PC-3 (cell line): ENCODE results near the gene EHMT1. TPM values are rescaled to one million over a fixed set of nuclear protein-coding genes. Genes with fewer than 3 reads are reported as not detected.

ENCODE experiments used
- ATAC-seq: fragments of 200-7000 bp; cut with Tn5 transposase; 2 replicates; pipeline ENCODE4 v1.9.1; 2020; ENCODE audit warnings: mild to moderate bottlenecking, moderate library complexity
- BruUV-seq: library from RNA; stranded (reverse); fragments of 400-500 nt; replicated peaks from 2 replicates; lab custom pipeline; 2021; lab: Mats Ljungman, UMichigan
- CTCF ChIA-PET: fragments of 300-600 bp; sonication (Branson Sonifier 250); formaldehyde crosslinking; loops from one replicate; lab custom pipeline; 2022; ENCODE audit warnings: antibody characterized with exemption; lab: Charles Lee
- POLR2A ChIA-PET: fragments of 300-600 bp; sonication (Branson Sonifier 250); formaldehyde crosslinking; loops from one replicate; lab custom pipeline; 2022; ENCODE audit warnings: antibody characterized with exemption; ENCODE audit not compliant: unreplicated experiment; lab: Charles Lee
- DNase-seq: peaks from one replicate; pipeline ENCODE4 v3.0.0-alpha.2; 2015
- H2AFZ ChIP-seq: fragments of 300-600 bp; sonication (generic); 2 replicates; pipeline ENCODE4 v1.6.0; 2016; ENCODE audit warnings: antibody characterized with exemption, low read length
- H3F3A ChIP-seq: fragments of 300-600 bp; sonication (generic); one replicate; pipeline ENCODE4 v1.6.0; 2017; ENCODE audit warnings: antibody characterized with exemption, low read length, control low read depth, mild to moderate bottlenecking; ENCODE audit not compliant: unreplicated experiment
- H3K27ac ChIP-seq: fragments of 300-600 bp; sonication (generic); 2 replicates; pipeline ENCODE4 v1.5.1; 2016; ENCODE audit warnings: mild to moderate bottlenecking, low read length
- H3K27me3 ChIP-seq: fragments of 300-600 bp; sonication (generic); 2 replicates; pipeline ENCODE4 v1.6.1; 2016; ENCODE audit warnings: low read length, mixed read lengths
- H3K36me3 ChIP-seq: fragments of 300-600 bp; sonication (generic); 2 replicates; pipeline ENCODE4 v1.6.1; 2016; ENCODE audit warnings: low read depth, mixed run types, low read length, mixed read lengths
- H3K4me1 ChIP-seq: fragments of 300-600 bp; sonication (generic); 2 replicates; pipeline ENCODE4 v1.5.1; 2016; ENCODE audit warnings: low read length; ENCODE audit not compliant: insufficient read depth
- H3K4me2 ChIP-seq: fragments of 300-600 bp; sonication (generic); 2 replicates; pipeline ENCODE4 v1.6.0; 2016; ENCODE audit warnings: low read length
- H3K4me3 ChIP-seq: fragments of 300-600 bp; sonication (generic); 2 replicates; pipeline ENCODE4 v1.5.1; 2016; ENCODE audit warnings: mild to moderate bottlenecking, low read length, mixed read lengths
- H3K79me2 ChIP-seq: fragments of 300-600 bp; sonication (generic); 2 replicates; pipeline ENCODE4 v1.6.1; 2017; ENCODE audit warnings: low read length, mixed read lengths
- H3K9ac ChIP-seq: fragments of 300-600 bp; sonication (generic); 2 replicates; pipeline ENCODE4 v1.6.0; 2016; ENCODE audit warnings: mild to moderate bottlenecking, low read length
- H3K9me2 ChIP-seq: fragments of 300-600 bp; sonication (generic); replicated peaks from 2 replicates; pipeline ENCODE4 v1.6.1; 2016; ENCODE audit warnings: mixed run types, low read length, mixed read lengths
- H3K9me3 ChIP-seq: fragments of 300-600 bp; sonication (generic); 2 replicates; pipeline ENCODE4 v1.6.1; 2016; ENCODE audit warnings: low read length, mixed read lengths
- H4K20me1 ChIP-seq: fragments of 300-600 bp; sonication (generic); 2 replicates; pipeline ENCODE4 v1.6.1; 2016; ENCODE audit warnings: low read length, mixed read lengths
- EZH2 ChIP-seq: fragments of 300-600 bp; sonication (generic); IDR thresholded peaks from one replicate; pipeline ENCODE4 v1.6.1; 2017; ENCODE audit warnings: antibody characterized with exemption, mild to moderate bottlenecking, low read length; ENCODE audit not compliant: unreplicated experiment
- EZH2phosphoT487 ChIP-seq: fragments of 300-600 bp; sonication (generic); IDR thresholded peaks from 2 replicates; pipeline ENCODE4 v1.6.1; 2018; ENCODE audit warnings: mild to moderate bottlenecking, antibody characterized with exemption, low read length, borderline replicate concordance
- intact Hi-C: fragments of 100-400 bp; cut with micrococcal nuclease; formaldehyde crosslinking; loops from 2 replicates; pipeline ENCODE4 v1.9.0; 2023
- total RNA-seq: library from RNA; depleted of rRNA; stranded (reverse); fragments of >200 nt; gene quantifications from 2 replicates; pipeline ENCODE4 v1.2.3, GENCODE V29; 2014
- TF ChIP-seq, protein P1 (sequence below): fragments of 300-600 bp; sonication (generic); conservative IDR thresholded peaks from 2 replicates; pipeline ENCODE4 v1.5.1; 2017; ENCODE audit warnings: antibody characterized with exemption, low read depth, mild to moderate bottlenecking, low read length

Gene EHMT1
- total RNA-seq, 1 experiment from 2014 or later = 42.8 TPM

DNA sequence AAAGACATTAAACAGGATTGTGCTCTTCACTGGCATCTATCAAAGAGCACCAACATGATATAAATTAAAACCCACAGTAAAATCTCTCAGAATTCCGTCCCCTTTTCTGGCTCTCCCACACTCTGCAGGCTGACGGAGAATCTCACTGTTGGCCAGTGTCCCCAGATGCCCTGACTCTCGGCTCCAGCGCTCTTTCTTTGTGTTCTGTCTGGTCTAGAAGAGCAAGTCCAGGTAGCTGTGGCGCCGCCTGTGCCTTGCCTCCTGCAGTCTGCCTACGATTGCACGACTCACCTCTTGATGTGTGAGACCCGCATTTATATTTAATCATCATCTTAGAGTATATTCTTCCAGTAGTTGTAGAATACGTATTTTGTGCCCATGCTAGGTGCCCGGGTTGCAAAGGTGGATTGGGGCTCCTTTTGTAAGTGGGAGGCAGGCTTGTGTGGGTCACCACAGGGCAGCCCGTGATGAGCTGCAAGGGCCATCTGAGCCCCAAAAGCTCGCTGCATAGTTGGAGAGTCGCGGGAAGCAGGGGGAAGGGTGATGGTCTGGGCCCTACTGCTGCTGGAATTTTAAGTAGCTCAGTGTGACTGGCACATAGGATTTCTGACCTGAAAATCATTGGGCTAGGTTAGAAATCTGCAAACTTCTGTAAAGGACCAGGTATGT lies 55.6 kb downstream of the EHMT1 start:
- no peak overlapping the region for H3K4me2 ChIP-seq
- CTCF ChIA-PET = no interaction called here
- no peak overlapping the region for H3K4me3 ChIP-seq
- H3K9me3 ChIP-seq = no peaks in the 10 kb centered on the region
- no peak overlapping the region for H3K9ac ChIP-seq
- intact Hi-C loops = no loop called here
- H3K9me2 ChIP-seq = no peaks in the 10 kb centered on the region
- no peak for DNase-seq
- TF ChIP-seq, protein P1, sequence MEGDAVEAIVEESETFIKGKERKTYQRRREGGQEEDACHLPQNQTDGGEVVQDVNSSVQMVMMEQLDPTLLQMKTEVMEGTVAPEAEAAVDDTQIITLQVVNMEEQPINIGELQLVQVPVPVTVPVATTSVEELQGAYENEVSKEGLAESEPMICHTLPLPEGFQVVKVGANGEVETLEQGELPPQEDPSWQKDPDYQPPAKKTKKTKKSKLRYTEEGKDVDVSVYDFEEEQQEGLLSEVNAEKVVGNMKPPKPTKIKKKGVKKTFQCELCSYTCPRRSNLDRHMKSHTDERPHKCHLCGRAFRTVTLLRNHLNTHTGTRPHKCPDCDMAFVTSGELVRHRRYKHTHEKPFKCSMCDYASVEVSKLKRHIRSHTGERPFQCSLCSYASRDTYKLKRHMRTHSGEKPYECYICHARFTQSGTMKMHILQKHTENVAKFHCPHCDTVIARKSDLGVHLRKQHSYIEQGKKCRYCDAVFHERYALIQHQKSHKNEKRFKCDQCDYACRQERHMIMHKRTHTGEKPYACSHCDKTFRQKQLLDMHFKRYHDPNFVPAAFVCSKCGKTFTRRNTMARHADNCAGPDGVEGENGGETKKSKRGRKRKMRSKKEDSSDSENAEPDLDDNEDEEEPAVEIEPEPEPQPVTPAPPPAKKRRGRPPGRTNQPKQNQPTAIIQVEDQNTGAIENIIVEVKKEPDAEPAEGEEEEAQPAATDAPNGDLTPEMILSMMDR = no peak
- TF ChIP-seq EZH2 (no peak), EZH2phosphoT487 (no peak)
- peaks cover 48% of the 10 kb centered on the region for H3K79me2 ChIP-seq
- no peak for ATAC-seq
- POLR2A ChIA-PET = no interaction called here
- H3K27me3 ChIP-seq = no peaks in the 10 kb centered on the region
- H3F3A ChIP-seq = no peaks in the 10 kb centered on the region
- no peaks in the 10 kb centered on the region; the same call in 1 of the 2 replicates for H4K20me1 ChIP-seq
- H2AFZ ChIP-seq = no peak overlapping the region
- H3K4me1 ChIP-seq = no peaks in the 10 kb centered on the region; the same call in 1 of the 2 replicates
- no peaks in the 10 kb centered on the region for H3K36me3 ChIP-seq
- no TSS peak for BruUV-seq
- no peak overlapping the region for H3K27ac ChIP-seq

GRCh38 chr9:137674976-137675320 lies 56.1 kb downstream of the EHMT1 start:
- no peaks in the 10 kb centered on the region for H3K9me2 ChIP-seq
- TF ChIP-seq EZH2 = no peak
- TF ChIP-seq, protein P1 = no peak
- TF ChIP-seq EZH2phosphoT487 = no peak
- no peak overlapping the region for H3K27ac ChIP-seq
- DNase-seq (no peak), ATAC-seq (no peak)
- H3K9me3 ChIP-seq = no peaks in the 10 kb centered on the region
- no peaks in the 10 kb centered on the region; the same call in 1 of the 2 replicates for H3K4me1 ChIP-seq
- H3K27me3 ChIP-seq = no peaks in the 10 kb centered on the region
- H3K4me3 ChIP-seq = no peak overlapping the region
- H3F3A ChIP-seq = no peaks in the 10 kb centered on the region
- intact Hi-C loops = no loop called here
- H3K4me2 ChIP-seq = no peak overlapping the region
- ChIA-PET POLR2A (no interaction called here), CTCF (no interaction called here)
- H2AFZ ChIP-seq = no peak overlapping the region
- H3K9ac ChIP-seq = no peak overlapping the region
- peaks cover 54% of the 10 kb centered on the region for H3K79me2 ChIP-seq
- no TSS peak for BruUV-seq
- H4K20me1 ChIP-seq = no peaks in the 10 kb centered on the region; the same call in 1 of the 2 replicates
- no peaks in the 10 kb centered on the region for H3K36me3 ChIP-seq

GRCh38 chr9:137676998-137677397 lies 58.2 kb downstream of the EHMT1 start:
- H3K4me3 ChIP-seq = no peak overlapping the region
- H3K9me3 ChIP-seq = no peaks in the 10 kb centered on the region
- no peaks in the 10 kb centered on the region for H3F3A ChIP-seq
- ChIA-PET POLR2A (no interaction called here), CTCF (no interaction called here)
- DNase-seq = no peak
- no peak overlapping the region for H3K27ac ChIP-seq
- no peak overlapping the region for H3K9ac ChIP-seq
- BruUV-seq = no TSS peak
- H3K27me3 ChIP-seq = no peaks in the 10 kb centered on the region
- no peaks in the 10 kb centered on the region; the same call in 1 of the 2 replicates for H4K20me1 ChIP-seq
- H3K36me3 ChIP-seq = no peaks in the 10 kb centered on the region
- no peak overlapping the region for H3K4me2 ChIP-seq
- H3K4me1 ChIP-seq = no peaks in the 10 kb centered on the region
- no peak overlapping the region for H2AFZ ChIP-seq
- peaks cover 74% of the 10 kb centered on the region for H3K79me2 ChIP-seq
- ATAC-seq = no peak
- TF ChIP-seq, protein P1 = no peak
- TF ChIP-seq EZH2phosphoT487 (no peak), EZH2 (no peak)
- intact Hi-C loops = no loop called here
- no peaks in the 10 kb centered on the region for H3K9me2 ChIP-seq
